Measurements from ENCODE around the gene TP53BP2. TPM values are rescaled to one million over a fixed set of nuclear protein-coding genes. Genes with fewer than 3 reads are reported as not detected.

TP53BP2 gene
- total RNA-seq, 1 donor: 32.7 TPM

GRCh38 chr1:223864084-223864483, 18.3 kb upstream of the TP53BP2 start:
- DNase-seq (ENCODE audit: low read depth): no peak
- TF ChIP-seq CTCF (IDR thresholded peaks at IDR 0.05; ENCODE audit: insufficient read depth, low read length): no peak

GRCh38 chr1:223861904-223862303, 16.2 kb upstream of the TP53BP2 start:
- DNase-seq (ENCODE audit: low read depth): no peak
- no peak overlapping the region for H3K4me3 ChIP-seq (ENCODE audit: low read depth, low read length)
- TF ChIP-seq CTCF (IDR thresholded peaks at IDR 0.05; ENCODE audit: insufficient read depth, low read length): no peak

More at GRCh38 chr1:223864084-223864483, 18.3 kb upstream of the TP53BP2 start:
- no peak overlapping the region for H3K4me3 ChIP-seq (ENCODE audit: low read depth, low read length)

GRCh38 chr1:223860051-223860622, 14.4 kb upstream of the TP53BP2 start:
- DNase-seq (ENCODE audit: low read depth): no peak
- TF ChIP-seq CTCF (IDR thresholded peaks at IDR 0.05; ENCODE audit: insufficient read depth, low read length): no peak
- no peak overlapping the region for H3K4me3 ChIP-seq (ENCODE audit: low read depth, low read length)

GRCh38 chr1:223859058-223859457, 13.3 kb upstream of the TP53BP2 start:
- TF ChIP-seq CTCF (IDR thresholded peaks at IDR 0.05; ENCODE audit: insufficient read depth, low read length): no peak
- DNase-seq (ENCODE audit: low read depth): no peak
- no peak overlapping the region for H3K4me3 ChIP-seq (ENCODE audit: low read depth, low read length)

GRCh38 chr1:223856386-223856785, 10.6 kb upstream of the TP53BP2 start:
- no peak for TF ChIP-seq CTCF (IDR thresholded peaks at IDR 0.05; ENCODE audit: insufficient read depth, low read length)
- no peak overlapping the region for H3K4me3 ChIP-seq (ENCODE audit: low read depth, low read length)
- no peak for DNase-seq (ENCODE audit: low read depth)

- no peak for DNase-seq (ENCODE audit: low read depth)
- TF ChIP-seq CTCF (IDR thresholded peaks at IDR 0.05; ENCODE audit: insufficient read depth, low read length): no peak
- no peak overlapping the region for H3K4me3 ChIP-seq (ENCODE audit: low read depth, low read length)
These were observed 8.0 kb upstream of the TP53BP2 start for GRCh38 chr1:223853748-223854147.

GRCh38 chr1:223853275-223853674, 7.5 kb upstream of the TP53BP2 start:
- H3K4me3 ChIP-seq (ENCODE audit: low read depth, low read length): no peak overlapping the region
- TF ChIP-seq CTCF (IDR thresholded peaks at IDR 0.05; ENCODE audit: insufficient read depth, low read length): no peak
- no peak for DNase-seq (ENCODE audit: low read depth)
